Calu3 (cell line): ENCODE data around the gene SYMPK. TPM values are rescaled to one million over a fixed set of nuclear protein-coding genes. Genes with fewer than 3 reads are reported as not detected.
A peak's percentile ranks its signal among the peaks of the same experiment; 100 is the strongest.

Experiments used
- BruUV-seq: library from RNA; stranded (reverse); fragments of 400-500 nt; replicated peaks from 2 replicates; lab custom pipeline; 2021; lab: Mats Ljungman, UMichigan
- CTCF ChIA-PET: fragments of 300-600 bp; sonication (Branson Sonifier 250); formaldehyde crosslinking; loops from one replicate; lab custom pipeline; 2022; ENCODE audit warnings: antibody characterized with exemption; lab: Charles Lee
- DNase-seq: peaks from one replicate; pipeline ENCODE4 v3.0.0; 2022
- H3K27ac Mint-ChIP-seq: one replicate; pipeline ENCODE4 v1.8.0; 2022; ENCODE audit warnings: mixed read lengths; ENCODE audit not compliant: unreplicated experiment
- H3K27me3 Mint-ChIP-seq: one replicate; pipeline ENCODE4 v1.8.0; 2022; ENCODE audit warnings: mixed read lengths; ENCODE audit not compliant: unreplicated experiment
- H3K36me3 Mint-ChIP-seq: one replicate; pipeline ENCODE4 v1.8.0; 2022; ENCODE audit warnings: mild to moderate bottlenecking, moderate library complexity, mixed read lengths; ENCODE audit not compliant: insufficient read depth, unreplicated experiment
- H3K4me1 Mint-ChIP-seq: one replicate; pipeline ENCODE4 v1.8.0; 2022; ENCODE audit warnings: mild to moderate bottlenecking, low read depth, mixed read lengths; ENCODE audit not compliant: unreplicated experiment
- H3K4me3 Mint-ChIP-seq: one replicate; pipeline ENCODE4 v1.8.0; 2022; ENCODE audit warnings: mild to moderate bottlenecking, low read depth, moderate library complexity, mixed read lengths; ENCODE audit not compliant: unreplicated experiment
- H3K9me3 Mint-ChIP-seq: one replicate; pipeline ENCODE4 v1.8.0; 2022; ENCODE audit warnings: low read depth, mixed read lengths; ENCODE audit not compliant: unreplicated experiment
- intact Hi-C: fragments of 100-400 bp; cut with micrococcal nuclease; formaldehyde crosslinking; loops from one replicate; pipeline ENCODE4 v1.10.0; 2022; ENCODE audit not compliant: unreplicated experiment
- total RNA-seq: library from RNA; stranded (reverse); gene quantifications from 2 replicates; pipeline ENCODE4 v1.2.3, GENCODE V29; 2022
- TF ChIP-seq, protein P1 (sequence below): fragments of 200-600 bp; IDR thresholded peaks from one replicate; pipeline ENCODE4 v1.8.0; 2022; ENCODE audit warnings: antibody characterized with exemption; ENCODE audit not compliant: unreplicated experiment

SYMPK gene
- total RNA-seq, 1 experiment from 2014 or later, result 130 TPM

GRCh38 chr19:45828945-45829344 is 34.0 kb downstream of the SYMPK start:
- CTCF ChIA-PET, result no interaction called here
- no peak for DNase-seq
- TF ChIP-seq, protein P1, sequence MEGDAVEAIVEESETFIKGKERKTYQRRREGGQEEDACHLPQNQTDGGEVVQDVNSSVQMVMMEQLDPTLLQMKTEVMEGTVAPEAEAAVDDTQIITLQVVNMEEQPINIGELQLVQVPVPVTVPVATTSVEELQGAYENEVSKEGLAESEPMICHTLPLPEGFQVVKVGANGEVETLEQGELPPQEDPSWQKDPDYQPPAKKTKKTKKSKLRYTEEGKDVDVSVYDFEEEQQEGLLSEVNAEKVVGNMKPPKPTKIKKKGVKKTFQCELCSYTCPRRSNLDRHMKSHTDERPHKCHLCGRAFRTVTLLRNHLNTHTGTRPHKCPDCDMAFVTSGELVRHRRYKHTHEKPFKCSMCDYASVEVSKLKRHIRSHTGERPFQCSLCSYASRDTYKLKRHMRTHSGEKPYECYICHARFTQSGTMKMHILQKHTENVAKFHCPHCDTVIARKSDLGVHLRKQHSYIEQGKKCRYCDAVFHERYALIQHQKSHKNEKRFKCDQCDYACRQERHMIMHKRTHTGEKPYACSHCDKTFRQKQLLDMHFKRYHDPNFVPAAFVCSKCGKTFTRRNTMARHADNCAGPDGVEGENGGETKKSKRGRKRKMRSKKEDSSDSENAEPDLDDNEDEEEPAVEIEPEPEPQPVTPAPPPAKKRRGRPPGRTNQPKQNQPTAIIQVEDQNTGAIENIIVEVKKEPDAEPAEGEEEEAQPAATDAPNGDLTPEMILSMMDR, result no peak
- H3K27me3 Mint-ChIP-seq, result no peaks in the 10 kb centered on the region
- H3K36me3 Mint-ChIP-seq, result peaks cover 87% of the 10 kb centered on the region
- peak overlapping the region; percentile 59 for H3K27ac Mint-ChIP-seq
- BruUV-seq, result no TSS peak
- intact Hi-C loops, result no loop called here
- H3K9me3 Mint-ChIP-seq, result no peaks in the 10 kb centered on the region
- H3K4me1 Mint-ChIP-seq, result no peaks in the 10 kb centered on the region
- no peak overlapping the region for H3K4me3 Mint-ChIP-seq

DNA sequence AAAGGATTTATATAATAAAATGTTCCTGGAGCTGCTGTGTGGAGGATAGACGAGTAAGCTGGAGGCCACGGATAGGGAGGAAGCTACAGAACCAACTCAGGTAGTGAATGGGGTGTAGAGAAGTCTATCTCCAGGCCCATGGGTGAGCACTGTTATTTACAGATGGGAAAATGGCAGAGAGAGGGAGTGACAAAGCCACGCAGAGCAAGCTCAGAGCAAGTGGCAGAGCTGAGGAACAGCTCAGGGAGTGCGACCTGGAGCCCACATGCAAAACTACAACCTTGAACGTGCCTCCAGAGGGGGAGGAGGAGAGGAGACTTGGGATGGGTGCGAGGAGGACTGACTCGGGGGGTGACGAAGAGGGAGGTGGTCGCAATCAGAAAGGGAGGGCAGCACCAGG is 34.4 kb downstream of the SYMPK start:
- CTCF ChIA-PET, result interaction anchor here (0.6 kb wide), 1 partner anchor 12 kb away, joined by 3 read pairs; no protein-coding TSS in a partner anchor
- Mint-ChIP-seq H3K9me3 (no peaks in the 10 kb centered on the region), H3K4me3 (no peak overlapping the region), H3K27me3 (no peaks in the 10 kb centered on the region), H3K27ac (peak overlapping the region; percentile 59), H3K36me3 (peaks cover 87% of the 10 kb centered on the region), H3K4me1 (no peaks in the 10 kb centered on the region)
- intact Hi-C loops, result no loop called here
- no peak for DNase-seq
- BruUV-seq, result no TSS peak
- TF ChIP-seq, protein P1, result no peak

GRCh38 chr19:45827459-45828093 is 35.4 kb downstream of the SYMPK start:
- Mint-ChIP-seq H3K27me3 (no peaks in the 10 kb centered on the region), H3K4me3 (peak overlapping the region; percentile 7), H3K27ac (peak overlapping the region; percentile 59), H3K36me3 (peaks cover 82% of the 10 kb centered on the region), H3K9me3 (no peaks in the 10 kb centered on the region), H3K4me1 (no peaks in the 10 kb centered on the region)
- BruUV-seq, result no TSS peak
- TF ChIP-seq, protein P1, result no peak
- DNase-seq, result no peak
- CTCF ChIA-PET, result interaction anchor here (1.0 kb wide), 1 partner anchor 19 kb away, joined by 3 read pairs; no protein-coding TSS in a partner anchor
- intact Hi-C loops, result no loop called here

DNA sequence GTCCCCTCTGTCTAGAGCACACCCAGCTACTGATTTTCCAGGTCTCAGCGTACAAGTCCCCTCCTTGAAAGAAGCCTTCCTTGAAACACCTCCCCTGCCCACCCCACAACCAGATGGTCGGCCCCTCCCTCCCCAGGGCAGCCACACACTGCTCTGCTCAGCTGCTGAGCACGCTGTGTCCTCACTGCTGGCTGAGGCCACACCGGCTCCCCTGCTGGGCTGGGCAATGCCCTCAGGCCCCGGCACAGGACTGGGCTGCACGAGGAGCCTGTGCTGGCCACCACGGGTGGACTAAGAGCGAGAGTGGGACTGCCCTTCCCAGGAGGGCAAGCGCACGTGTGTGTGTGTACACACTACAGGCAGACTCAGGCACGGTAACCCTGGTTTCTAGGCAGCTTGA is 36.0 kb downstream of the SYMPK start:
- H3K4me1 Mint-ChIP-seq, result no peaks in the 10 kb centered on the region
- no peaks in the 10 kb centered on the region for H3K9me3 Mint-ChIP-seq
- CTCF ChIA-PET, result interaction anchor here (1.0 kb wide), 1 partner anchor 10 kb away, joined by 7 read pairs; no protein-coding TSS in a partner anchor
- no peaks in the 10 kb centered on the region for H3K27me3 Mint-ChIP-seq
- no peak overlapping the region for H3K4me3 Mint-ChIP-seq
- H3K27ac Mint-ChIP-seq, result no peak overlapping the region
- H3K36me3 Mint-ChIP-seq, result peaks cover 76% of the 10 kb centered on the region
- TF ChIP-seq, protein P1, result no peak
- no TSS peak for BruUV-seq
- DNase-seq, result no peak
- intact Hi-C loops, result no loop called here
